DND-41 (cell line): ENCODE results near the gene AATK.

Source experiments
- ATAC-seq: fragments of 200-7000 bp; cut with Tn5 transposase; 3 replicates; pipeline ENCODE4 v1.9.1; 2021; ENCODE audit warnings: low read depth; ENCODE audit not compliant: insufficient read depth
- DNase-seq: peaks from one replicate; pipeline ENCODE4 v3.0.0-alpha.2; 2020
- H2AFZ ChIP-seq: 2 replicates; pipeline ENCODE4 v1.6.0; 2012; ENCODE audit warnings: low read depth, low read length
- H3K27ac ChIP-seq: 2 replicates; pipeline ENCODE4 v1.5.1; 2012; ENCODE audit warnings: low read length, inconsistent platforms
- H3K27me3 ChIP-seq: fragments of 200-600 bp; sonication (generic); 2 replicates; pipeline ENCODE4 v1.6.0; 2012; ENCODE audit warnings: low read length, mild to moderate bottlenecking, inconsistent platforms; ENCODE audit not compliant: insufficient read depth, poor library complexity
- H3K36me3 ChIP-seq: 2 replicates; pipeline ENCODE4 v1.5.1; 2012; ENCODE audit warnings: low read length, inconsistent platforms; ENCODE audit not compliant: insufficient read depth
- H3K4me1 ChIP-seq: 2 replicates; pipeline ENCODE4 v1.5.1; 2012; ENCODE audit warnings: mild to moderate bottlenecking, low read length; ENCODE audit not compliant: insufficient read depth
- H3K4me2 ChIP-seq: 2 replicates; pipeline ENCODE4 v1.6.0; 2012; ENCODE audit warnings: mild to moderate bottlenecking, moderate library complexity, low read length, inconsistent platforms; ENCODE audit not compliant: insufficient read depth
- H3K4me3 ChIP-seq, 2 experiments: fragments of 200-600 bp in 1 of 2; shearing (Covaris generic) in 1 of 2; 2 replicates each; pipeline ENCODE4 v1.5.1; 2012 to 2016; ENCODE audit warnings: inconsistent platforms in 2 of 2, low read length in 2 of 2, mild to moderate bottlenecking in 2 of 2, low read depth in 1 of 2, moderate library complexity in 1 of 2
- H3K79me2 ChIP-seq: 2 replicates; pipeline ENCODE4 v1.6.0; 2012; ENCODE audit warnings: low read length, inconsistent platforms; ENCODE audit not compliant: insufficient read depth
- H3K9ac ChIP-seq: 2 replicates; pipeline ENCODE4 v1.6.0; 2012; ENCODE audit warnings: low read depth, mild to moderate bottlenecking, inconsistent platforms, low read length, moderate library complexity
- H3K9me3 ChIP-seq: 2 replicates; pipeline ENCODE4 v1.5.1; 2012; ENCODE audit warnings: low read length, moderate library complexity, mild to moderate bottlenecking, inconsistent platforms; ENCODE audit not compliant: insufficient read depth, severe bottlenecking
- H4K20me1 ChIP-seq: 2 replicates; pipeline ENCODE4 v1.6.0; 2012; ENCODE audit warnings: low read length; ENCODE audit not compliant: insufficient read depth
- CTCF ChIP-seq: IDR thresholded peaks from 2 replicates; pipeline ENCODE4 v1.5.1; 2012; ENCODE audit warnings: borderline replicate concordance, low read length, moderate library complexity, mild to moderate bottlenecking; ENCODE audit not compliant: poor library complexity, severe bottlenecking; ENCODE audit errors: extremely low read depth
- EZH2 ChIP-seq: IDR thresholded peaks from 3 replicates; pipeline ENCODE4 v1.6.1; 2012; ENCODE audit warnings: borderline replicate concordance, low read depth, mild to moderate bottlenecking, moderate library complexity, low read length, inconsistent platforms; ENCODE audit not compliant: severe bottlenecking

AATK gene

GRCh38 chr17:81196505-81197408, 30.7 kb upstream of the AATK start:
- Histone ChIP-seq H3K27me3 (no peaks in the 10 kb centered on the region), H2AFZ (no peak overlapping the region), H3K9me3 (no peaks in the 10 kb centered on the region), H4K20me1 (no peaks in the 10 kb centered on the region), H3K4me1 (no peaks in the 10 kb centered on the region), H3K27ac (no peak overlapping the region), H3K4me3 (no peak overlapping the region), H3K4me2 (no peak overlapping the region), H3K79me2 (no peaks in the 10 kb centered on the region), H3K9ac (no peak overlapping the region), H3K36me3 (peaks cover 65% of the 10 kb centered on the region)
- ATAC-seq, result no peak
- DNase-seq, result no peak
- TF ChIP-seq EZH2, result no peak
- no peak for TF ChIP-seq CTCF

- H3K9ac ChIP-seq, result no peak overlapping the region
- no peak overlapping the region for H2AFZ ChIP-seq
- ATAC-seq, result no peak
- H3K4me2 ChIP-seq, result no peak overlapping the region
- DNase-seq, result no peak
- no peaks in the 10 kb centered on the region for H3K9me3 ChIP-seq
- no peak overlapping the region for H3K27ac ChIP-seq
- TF ChIP-seq EZH2 (no peak), CTCF (no peak)
- no peaks in the 10 kb centered on the region for H3K27me3 ChIP-seq
- H4K20me1 ChIP-seq, result no peaks in the 10 kb centered on the region
- H3K4me3 ChIP-seq, result no peak overlapping the region
- H3K79me2 ChIP-seq, result no peaks in the 10 kb centered on the region
- no peaks in the 10 kb centered on the region for H3K4me1 ChIP-seq
- H3K36me3 ChIP-seq, result peaks cover 68% of the 10 kb centered on the region
Observed at GRCh38 chr17:81195941-81196495, 30.0 kb upstream of the AATK start.

DNA sequence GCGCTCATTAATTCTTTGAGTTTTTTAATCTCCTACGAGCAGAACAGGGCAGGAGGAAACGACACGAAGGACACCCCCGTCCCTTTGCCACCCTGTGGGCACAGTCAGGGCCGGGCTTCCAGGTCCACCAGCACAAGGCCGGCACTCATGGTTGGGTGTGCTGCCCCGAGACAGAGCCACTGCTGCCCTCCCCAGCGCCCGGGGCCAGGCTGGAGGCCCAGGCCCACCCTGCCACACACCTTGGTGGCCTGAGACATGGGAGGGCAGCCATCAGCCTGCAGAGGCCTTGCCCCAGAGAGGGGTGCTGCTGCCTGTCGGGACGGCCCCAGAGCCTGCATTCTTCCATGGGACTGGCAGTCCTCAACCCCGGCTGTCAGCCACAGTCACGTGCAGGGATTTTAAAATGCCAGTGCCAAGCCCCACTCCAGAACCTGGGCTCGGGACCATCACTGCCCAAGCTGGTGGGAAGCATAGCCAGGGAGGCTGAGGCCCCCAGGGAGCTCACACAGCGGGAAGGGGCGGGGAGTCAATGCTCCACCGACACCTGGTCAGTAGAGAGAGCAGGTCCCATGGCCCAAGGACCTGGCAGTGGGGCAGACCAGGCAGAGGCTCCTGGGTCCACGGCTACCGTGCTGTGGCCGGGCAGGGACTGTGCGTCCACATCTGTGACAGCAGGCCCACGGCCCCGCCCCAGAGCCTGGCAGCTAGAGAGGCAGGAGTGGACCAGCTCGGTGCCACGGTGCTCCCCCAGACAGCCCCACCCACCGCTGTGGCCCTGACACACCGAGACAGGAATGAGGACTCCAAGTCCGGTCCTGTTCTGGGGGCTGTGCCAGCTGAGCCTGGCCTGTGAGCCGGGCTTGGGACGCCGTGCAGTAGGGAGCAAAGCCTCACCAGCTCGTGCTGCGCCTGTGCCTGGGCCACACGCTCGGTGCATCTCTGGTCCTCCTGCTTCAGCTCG, 29.2 kb upstream of the AATK start:
- TF ChIP-seq EZH2 (no peak), CTCF (no peak)
- no peaks in the 10 kb centered on the region for H3K27me3 ChIP-seq
- H3K4me1 ChIP-seq, result no peaks in the 10 kb centered on the region
- peaks cover 68% of the 10 kb centered on the region for H3K36me3 ChIP-seq
- H4K20me1 ChIP-seq, result no peaks in the 10 kb centered on the region
- DNase-seq (no peak), ATAC-seq (no peak)
- no peak overlapping the region for H3K27ac ChIP-seq
- H3K4me2 ChIP-seq, result no peak overlapping the region
- H3K79me2 ChIP-seq, result no peaks in the 10 kb centered on the region
- no peak overlapping the region for H3K4me3 ChIP-seq
- H2AFZ ChIP-seq, result no peak overlapping the region
- H3K9ac ChIP-seq, result no peak overlapping the region
- H3K9me3 ChIP-seq, result no peaks in the 10 kb centered on the region
